ENCODE results near the gene MMP24.

GRCh38 chr20:35254448-35254999, 28.0 kb downstream of the MMP24 start:
- TF ChIP-seq EZH2 (IDR thresholded peaks at IDR 0.05; ENCODE audit: insufficient read depth, low read length) (no peak), CTCF (IDR thresholded peaks at IDR 0.05; ENCODE audit: insufficient read depth, low read depth, low read length) (no peak)
